DOHH2 (cell line): ENCODE results near the gene CYP2F1.
"Not testable (repeated sequence)": the region's sequence is repeated elsewhere in the genome, so short reads cannot be mapped to it uniquely, and the experiment has no call there.

ENCODE experiments used
- H3F3A ChIP-seq: fragments of 200-600 bp; sonication (generic), shearing (Covaris generic); 2 replicates; pipeline ENCODE4 v1.6.0; 2016; ENCODE audit warnings: antibody characterized with exemption, mild to moderate bottlenecking; ENCODE audit not compliant: control insufficient read depth, insufficient read depth
- H3K27ac ChIP-seq: fragments of 200-600 bp; sonication (generic); 2 replicates; pipeline ENCODE4 v1.5.1; 2014; ENCODE audit warnings: low read depth, mild to moderate bottlenecking, low read length, moderate library complexity
- H3K27me3 ChIP-seq: fragments of 200-600 bp; sonication (generic); 2 replicates; pipeline ENCODE4 v1.6.1; 2014; ENCODE audit warnings: mild to moderate bottlenecking, low read length, mixed read lengths; ENCODE audit not compliant: control insufficient read depth
- H3K36me3 ChIP-seq: fragments of 200-600 bp; sonication (generic); 2 replicates; pipeline ENCODE4 v1.6.1; 2014; ENCODE audit warnings: mild to moderate bottlenecking, low read length, moderate library complexity, mixed read lengths; ENCODE audit not compliant: control insufficient read depth
- H3K4me1 ChIP-seq: fragments of 200-600 bp; sonication (generic); 2 replicates; pipeline ENCODE4 v1.6.1; 2014; ENCODE audit warnings: mild to moderate bottlenecking, low read length, mixed read lengths; ENCODE audit not compliant: control insufficient read depth
- H3K4me2 ChIP-seq: fragments of 200-600 bp; sonication (generic); 2 replicates; pipeline ENCODE4 v1.6.0; 2014; ENCODE audit warnings: mild to moderate bottlenecking, low read length, moderate library complexity
- H3K4me3 ChIP-seq: fragments of 200-600 bp; sonication (generic); 2 replicates; pipeline ENCODE4 v1.5.1; 2014; ENCODE audit warnings: mild to moderate bottlenecking, low read length, mixed read lengths
- H3K79me2 ChIP-seq: fragments of 200-600 bp; sonication (generic); 2 replicates; pipeline ENCODE4 v1.6.1; 2014; ENCODE audit warnings: mild to moderate bottlenecking, low read length, mixed read lengths; ENCODE audit not compliant: control insufficient read depth
- H3K9me2 ChIP-seq: fragments of 200-600 bp; sonication (generic); replicated peaks from 2 replicates; pipeline ENCODE4 v1.6.1; 2014; ENCODE audit warnings: mild to moderate bottlenecking, low read length, mixed read lengths; ENCODE audit not compliant: control insufficient read depth
- H3K9me3 ChIP-seq: fragments of 200-600 bp; sonication (generic); 2 replicates; pipeline ENCODE4 v1.6.1; 2014; ENCODE audit warnings: antibody characterized with exemption, low read length, mixed read lengths; ENCODE audit not compliant: control insufficient read depth, insufficient read depth
- H4K20me1 ChIP-seq: fragments of 200-600 bp; sonication (generic); 2 replicates; pipeline ENCODE4 v1.6.0; 2014; ENCODE audit warnings: low read depth, mild to moderate bottlenecking, antibody characterized with exemption, low read length, moderate library complexity; ENCODE audit not compliant: control insufficient read depth, insufficient read depth
- CTCF ChIP-seq: fragments of 200-600 bp; sonication (generic); IDR thresholded peaks from one replicate; pipeline ENCODE4 v1.5.1; 2014; ENCODE audit warnings: antibody characterized with exemption, mild to moderate bottlenecking, low read depth, low read length; ENCODE audit not compliant: poor library complexity, severe bottlenecking
- EZH2phosphoT487 ChIP-seq: fragments of 200-600 bp; sonication (generic); IDR thresholded peaks from 2 replicates; pipeline ENCODE4 v1.6.1; 2017; ENCODE audit warnings: borderline replicate concordance, mild to moderate bottlenecking, antibody characterized with exemption, low read length, moderate library complexity, mixed read lengths

Gene CYP2F1

GRCh38 chr19:41131186-41131585 is 17.0 kb downstream of the CYP2F1 start:
- Histone ChIP-seq H3K9me2 (no peaks in the 10 kb centered on the region), H3F3A (no peaks in the 10 kb centered on the region), H4K20me1 (no peaks in the 10 kb centered on the region), H3K79me2 (no peaks in the 10 kb centered on the region), H3K36me3 (no peaks in the 10 kb centered on the region), H3K27me3 (peaks cover 6% of the 10 kb centered on the region; the same call in 1 of the 2 replicates), H3K4me2 (no peak overlapping the region), H3K4me1 (no peaks in the 10 kb centered on the region), H3K27ac (no peak overlapping the region), H3K9me3 (no peaks in the 10 kb centered on the region), H3K4me3 (no peak overlapping the region)
- TF ChIP-seq EZH2phosphoT487 (no peak), CTCF (no peak)

- Histone ChIP-seq H3K4me1 (no peaks in the 10 kb centered on the region), H3F3A (no peaks in the 10 kb centered on the region), H3K9me2 (no peaks in the 10 kb centered on the region), H3K4me2 (no peak overlapping the region), H3K36me3 (no peaks in the 10 kb centered on the region), H3K27ac (no peak overlapping the region), H3K79me2 (no peaks in the 10 kb centered on the region), H3K4me3 (no peak overlapping the region), H3K27me3 (peaks cover 6% of the 10 kb centered on the region; the same call in 1 of the 2 replicates), H3K9me3 (no peaks in the 10 kb centered on the region), H4K20me1 (no peaks in the 10 kb centered on the region)
- TF ChIP-seq EZH2phosphoT487 (no peak), CTCF (no peak)
These were observed 19.0 kb downstream of the CYP2F1 start for GRCh38 chr19:41133260-41133659.

GRCh38 chr19:41134616-41135015 is 20.4 kb downstream of the CYP2F1 start:
- Histone ChIP-seq H3K79me2 (no peaks in the 10 kb centered on the region), H3K9me3 (no peaks in the 10 kb centered on the region), H4K20me1 (no peaks in the 10 kb centered on the region), H3K27me3 (0 out of 2 replicates have a peak, but pooled peaks cover 3% of the 10 kb centered on the region), H3F3A (no peaks in the 10 kb centered on the region), H3K4me1 (no peaks in the 10 kb centered on the region), H3K4me3 (no peak overlapping the region), H3K4me2 (no peak overlapping the region), H3K9me2 (no peaks in the 10 kb centered on the region), H3K27ac (no peak overlapping the region), H3K36me3 (no peaks in the 10 kb centered on the region)
- TF ChIP-seq EZH2phosphoT487, result no peak
- TF ChIP-seq CTCF, result no peak

DNA sequence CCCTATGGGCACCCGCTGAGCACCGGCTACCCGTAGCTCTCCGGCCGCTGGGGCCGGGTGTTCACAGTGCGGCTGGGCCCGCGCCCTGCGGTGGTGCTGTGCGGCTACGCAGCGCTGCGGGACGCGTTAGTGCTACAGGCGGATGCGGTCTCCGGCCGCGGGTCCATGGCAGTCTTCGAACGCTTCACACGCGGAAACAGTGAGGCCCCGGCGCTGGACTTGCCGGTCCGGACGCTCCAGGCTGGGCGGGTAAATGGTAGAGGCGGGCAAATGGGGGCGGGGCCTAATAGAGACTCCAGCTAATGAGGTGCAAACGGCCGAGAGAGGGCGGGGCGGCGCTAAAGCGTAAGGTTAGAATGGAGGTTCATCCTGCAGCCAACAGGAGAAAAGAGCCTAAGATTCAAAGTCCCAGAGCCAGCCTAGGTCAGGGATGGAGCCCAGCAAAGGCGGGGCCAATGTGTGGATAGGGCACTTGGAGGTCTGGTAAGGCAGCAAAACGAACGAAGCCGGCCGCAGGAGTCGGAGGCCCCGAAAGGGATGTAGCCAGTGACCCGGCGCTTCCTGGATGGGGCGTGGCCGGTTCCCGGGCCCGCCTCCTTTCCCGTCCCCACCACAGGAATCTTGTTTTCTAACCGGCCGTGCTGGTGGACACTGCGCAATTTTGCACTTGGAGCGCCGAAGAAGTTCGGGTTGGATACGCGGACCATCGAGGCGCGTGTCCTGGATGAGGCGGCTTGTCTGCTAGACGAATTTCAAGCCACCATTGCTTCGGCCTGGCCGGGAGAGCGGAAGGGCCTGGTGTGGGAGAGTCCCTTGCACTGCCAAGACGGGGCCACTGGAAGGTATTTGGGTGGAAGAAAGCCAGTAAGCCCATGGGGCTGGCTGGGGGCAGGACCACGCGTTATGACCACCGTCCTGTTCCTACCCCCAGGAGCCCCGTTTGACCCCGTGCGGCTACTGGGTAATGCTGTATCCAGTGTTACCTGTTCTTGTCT is 21.5 kb downstream of the CYP2F1 start:
- H3F3A ChIP-seq, H3K4me3 ChIP-seq, H3K9me3 ChIP-seq, H4K20me1 ChIP-seq, H3K36me3 ChIP-seq, H3K4me2 ChIP-seq, H3K79me2 ChIP-seq, H3K9me2 ChIP-seq, H3K4me1 ChIP-seq, H3K27ac ChIP-seq, H3K27me3 ChIP-seq: not testable (repeated sequence)
